Activated naive CD4-positive, alpha-beta T cell treated with anti-CD3 and anti-CD28 coated beads, Interleukin-2, amount 10 ng/mL, durations not matched to agents 7 days and 5 days (primary cell): Measurements from ENCODE around the gene NLRC3.

Experiments used
- CTCF ChIA-PET: fragments of 350-600 bp; sonication (Branson Sonifier 250); formaldehyde crosslinking; loops from one replicate; lab custom pipeline; 2021; ENCODE audit warnings: antibody characterized with exemption; lab: Charles Lee
- DNase-seq: peaks from one replicate; pipeline ENCODE4 v3.0.0-alpha.2; 2020
- H3K27ac Mint-ChIP-seq: one replicate; pipeline ENCODE4 v1.8.0; 2021; ENCODE audit warnings: mild to moderate bottlenecking, moderate library complexity, mixed read lengths
- H3K27me3 Mint-ChIP-seq: one replicate; pipeline ENCODE4 v1.8.0; 2021; ENCODE audit warnings: mild to moderate bottlenecking, mixed read lengths
- H3K36me3 Mint-ChIP-seq: one replicate; pipeline ENCODE4 v1.8.0; 2021; ENCODE audit warnings: mixed read lengths
- H3K4me1 Mint-ChIP-seq: one replicate; pipeline ENCODE4 v1.8.0; 2021; ENCODE audit warnings: mixed read lengths
- H3K4me3 Mint-ChIP-seq: one replicate; pipeline ENCODE4 v1.8.0; 2021; ENCODE audit warnings: mild to moderate bottlenecking, moderate library complexity, mixed read lengths
- H3K9me3 Mint-ChIP-seq: one replicate; pipeline ENCODE4 v1.8.0; 2021; ENCODE audit warnings: mixed read lengths

NLRC3 gene

GRCh38 chr16:3592559-3592958, 15.4 kb upstream of the NLRC3 start:
- no peak overlapping the region for H3K27ac Mint-ChIP-seq
- H3K9me3 Mint-ChIP-seq, result no peaks in the 10 kb centered on the region

GRCh38 chr16:3591991-3592390, 14.8 kb upstream of the NLRC3 start:
- no peak overlapping the region for H3K27ac Mint-ChIP-seq
- H3K36me3 Mint-ChIP-seq, result peaks cover 28% of the 10 kb centered on the region
- no peaks in the 10 kb centered on the region for H3K9me3 Mint-ChIP-seq
- DNase-seq, result no peak
- CTCF ChIA-PET, result no interaction called here
- no peaks in the 10 kb centered on the region for H3K4me1 Mint-ChIP-seq
- no peaks in the 10 kb centered on the region for H3K27me3 Mint-ChIP-seq
- H3K4me3 Mint-ChIP-seq, result no peak overlapping the region

More at GRCh38 chr16:3592559-3592958, 15.4 kb upstream of the NLRC3 start:
- CTCF ChIA-PET, result no interaction called here
- peaks cover 28% of the 10 kb centered on the region for H3K36me3 Mint-ChIP-seq
- no peaks in the 10 kb centered on the region for H3K4me1 Mint-ChIP-seq
- no peak for DNase-seq
- no peaks in the 10 kb centered on the region for H3K27me3 Mint-ChIP-seq
- no peak overlapping the region for H3K4me3 Mint-ChIP-seq

GRCh38 chr16:3591436-3591803, 14.2 kb upstream of the NLRC3 start:
- Mint-ChIP-seq H3K27me3 (no peaks in the 10 kb centered on the region), H3K9me3 (no peaks in the 10 kb centered on the region), H3K36me3 (peaks cover 28% of the 10 kb centered on the region), H3K4me1 (no peaks in the 10 kb centered on the region), H3K4me3 (no peak overlapping the region), H3K27ac (no peak overlapping the region)
- no peak for DNase-seq
- CTCF ChIA-PET, result no interaction called here

GRCh38 chr16:3590736-3591435, 13.7 kb upstream of the NLRC3 start:
- Mint-ChIP-seq H3K36me3 (peaks cover 28% of the 10 kb centered on the region), H3K9me3 (no peaks in the 10 kb centered on the region), H3K4me1 (peaks cover under 1% of the 10 kb centered on the region), H3K27ac (no peak overlapping the region), H3K27me3 (no peaks in the 10 kb centered on the region), H3K4me3 (no peak overlapping the region)
- CTCF ChIA-PET, result no interaction called here
- DNase-seq, result no peak

- Mint-ChIP-seq H3K27me3 (no peaks in the 10 kb centered on the region), H3K9me3 (no peaks in the 10 kb centered on the region), H3K4me3 (no peak overlapping the region), H3K4me1 (peaks cover 6% of the 10 kb centered on the region), H3K36me3 (peaks cover 29% of the 10 kb centered on the region), H3K27ac (no peak overlapping the region)
- CTCF ChIA-PET, result no interaction called here
- DNase-seq, result no peak
These were observed 12.9 kb upstream of the NLRC3 start for GRCh38 chr16:3589991-3590701.

- Mint-ChIP-seq H3K4me1 (peaks cover 6% of the 10 kb centered on the region), H3K27me3 (no peaks in the 10 kb centered on the region), H3K36me3 (peaks cover 28% of the 10 kb centered on the region), H3K27ac (no peak overlapping the region), H3K9me3 (no peaks in the 10 kb centered on the region), H3K4me3 (no peak overlapping the region)
- DNase-seq, result no peak
- CTCF ChIA-PET, result no interaction called here
These were observed 12.3 kb upstream of the NLRC3 start for GRCh38 chr16:3589441-3589921.

GRCh38 chr16:3589001-3589400, 11.8 kb upstream of the NLRC3 start:
- H3K9me3 Mint-ChIP-seq, result no peaks in the 10 kb centered on the region
- CTCF ChIA-PET, result no interaction called here
- no peak overlapping the region for H3K27ac Mint-ChIP-seq
- peaks cover 6% of the 10 kb centered on the region for H3K4me1 Mint-ChIP-seq
- DNase-seq, result no peak
- peaks cover 29% of the 10 kb centered on the region for H3K36me3 Mint-ChIP-seq
- no peaks in the 10 kb centered on the region for H3K27me3 Mint-ChIP-seq
- H3K4me3 Mint-ChIP-seq, result no peak overlapping the region

GRCh38 chr16:3587547-3588110, 10.4 kb upstream of the NLRC3 start:
- CTCF ChIA-PET, result interaction anchor here (0.6 kb wide), 1 partner anchor 278 kb away, joined by 3 read pairs; no protein-coding TSS in a partner anchor
- no peak for DNase-seq
- Mint-ChIP-seq H3K27ac (no peak overlapping the region), H3K4me3 (no peak overlapping the region), H3K27me3 (no peaks in the 10 kb centered on the region), H3K9me3 (no peaks in the 10 kb centered on the region), H3K4me1 (peaks cover 6% of the 10 kb centered on the region), H3K36me3 (peaks cover 35% of the 10 kb centered on the region)

GRCh38 chr16:3584412-3584811, 7.2 kb upstream of the NLRC3 start:
- Mint-ChIP-seq H3K4me1 (peaks cover 25% of the 10 kb centered on the region), H3K27me3 (no peaks in the 10 kb centered on the region), H3K36me3 (peaks cover 26% of the 10 kb centered on the region), H3K9me3 (no peaks in the 10 kb centered on the region), H3K4me3 (no peak overlapping the region), H3K27ac (no peak overlapping the region)
- CTCF ChIA-PET, result no interaction called here
- DNase-seq, result no peak

- peaks cover 34% of the 10 kb centered on the region for H3K4me1 Mint-ChIP-seq
- no peaks in the 10 kb centered on the region for H3K27me3 Mint-ChIP-seq
- H3K27ac Mint-ChIP-seq, result no peak overlapping the region
- no peak overlapping the region for H3K4me3 Mint-ChIP-seq
- CTCF ChIA-PET, result no interaction called here
- no peak for DNase-seq
- peaks cover 26% of the 10 kb centered on the region for H3K36me3 Mint-ChIP-seq
- no peaks in the 10 kb centered on the region for H3K9me3 Mint-ChIP-seq
These were observed 6.3 kb upstream of the NLRC3 start for GRCh38 chr16:3583303-3584038.

- peaks cover 41% of the 10 kb centered on the region for H3K4me1 Mint-ChIP-seq
- DNase-seq, result no peak
- CTCF ChIA-PET, result no interaction called here
- H3K27ac Mint-ChIP-seq, result no peak overlapping the region
- H3K4me3 Mint-ChIP-seq, result no peak overlapping the region
- H3K27me3 Mint-ChIP-seq, result no peaks in the 10 kb centered on the region
- H3K9me3 Mint-ChIP-seq, result no peaks in the 10 kb centered on the region
- H3K36me3 Mint-ChIP-seq, result peaks cover 20% of the 10 kb centered on the region
These were observed 5.3 kb upstream of the NLRC3 start for GRCh38 chr16:3582276-3583165.

- Mint-ChIP-seq H3K4me3 (no peak overlapping the region), H3K27me3 (no peaks in the 10 kb centered on the region), H3K4me1 (peaks cover 45% of the 10 kb centered on the region), H3K36me3 (peaks cover 27% of the 10 kb centered on the region), H3K9me3 (no peaks in the 10 kb centered on the region), H3K27ac (peak overlapping the region; percentile 67)
- DNase-seq, result no peak
- CTCF ChIA-PET, result no interaction called here
These were observed 4.2 kb upstream of the NLRC3 start for GRCh38 chr16:3581392-3581791.

- no peak for DNase-seq
- CTCF ChIA-PET, result no interaction called here
- Mint-ChIP-seq H3K4me3 (no peak overlapping the region), H3K9me3 (no peaks in the 10 kb centered on the region), H3K36me3 (peaks cover 31% of the 10 kb centered on the region), H3K4me1 (peaks cover 46% of the 10 kb centered on the region), H3K27me3 (no peaks in the 10 kb centered on the region), H3K27ac (peak overlapping the region; percentile 73)
These were observed 3.5 kb upstream of the NLRC3 start for GRCh38 chr16:3580686-3581085.
